Measurements from ENCODE around the gene PLCB3.
A peak's percentile ranks its signal among the peaks of the same experiment; 100 is the strongest.
"Not testable (repeated sequence)": the region's sequence is repeated elsewhere in the genome, so short reads cannot be mapped to it uniquely, and the experiment has no call there.

Gene PLCB3

DNA sequence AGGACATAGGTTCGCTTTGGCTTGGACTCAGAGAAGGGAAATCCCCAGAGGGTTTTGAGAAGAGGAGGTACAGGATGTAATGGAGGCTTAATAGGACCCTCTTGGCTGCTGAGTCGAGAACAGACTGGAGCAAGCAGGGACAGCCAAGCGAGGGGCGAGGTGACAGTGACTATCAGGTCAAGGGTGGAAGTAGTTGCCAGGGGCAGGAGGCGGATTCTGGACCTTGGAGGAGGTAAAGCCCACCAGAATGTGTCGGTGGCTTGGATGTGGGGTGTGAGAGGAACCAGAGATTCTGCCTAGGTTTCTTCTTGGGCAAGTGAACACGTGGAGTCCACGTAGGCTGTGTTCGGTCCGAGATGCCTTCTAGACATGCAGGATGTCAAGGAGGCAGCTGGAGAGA, 61.6 kb downstream of the PLCB3 start:
- DNase-seq, result no peak
- in situ Hi-C loops (cut with MboI; ENCODE audit: low pct_unique_long_range_greater_than_20kb, low sequenced_read_pairs), result no loop called here

DNA sequence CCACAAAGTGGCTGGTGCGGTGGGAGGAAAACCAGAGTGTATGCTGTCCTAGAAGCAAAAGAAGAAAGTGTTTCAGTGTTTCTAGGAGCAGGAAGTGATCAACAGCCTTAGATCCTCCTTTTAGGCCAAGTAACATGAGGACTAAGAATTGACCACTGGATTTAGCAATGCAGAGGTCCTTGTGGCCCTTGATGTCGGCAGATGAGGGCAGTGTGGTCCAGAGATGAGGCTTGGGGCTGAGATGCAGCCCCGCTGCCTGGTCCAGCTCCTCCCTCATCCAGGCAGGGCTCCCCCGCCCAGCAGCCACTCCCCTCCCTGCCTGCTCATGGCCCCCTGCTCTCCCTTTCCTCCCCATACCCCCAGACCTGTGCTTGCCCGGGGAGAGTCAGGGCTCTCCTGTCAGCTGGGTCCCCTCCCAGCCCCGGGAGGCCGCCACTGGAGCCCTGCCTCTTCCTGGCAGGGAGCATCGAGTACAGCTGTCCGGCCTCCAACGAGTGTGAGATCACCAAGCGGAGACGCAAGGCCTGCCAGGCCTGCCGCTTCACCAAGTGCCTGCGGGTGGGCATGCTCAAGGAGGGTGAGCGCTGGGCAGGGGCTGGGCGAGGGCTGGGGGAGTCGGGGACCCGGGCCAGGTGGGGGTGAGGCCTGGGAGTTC, 62.3 kb downstream of the PLCB3 start:
- in situ Hi-C loops (cut with MboI; ENCODE audit: low pct_unique_long_range_greater_than_20kb, low sequenced_read_pairs), result no loop called here
- no peak for DNase-seq

DNA sequence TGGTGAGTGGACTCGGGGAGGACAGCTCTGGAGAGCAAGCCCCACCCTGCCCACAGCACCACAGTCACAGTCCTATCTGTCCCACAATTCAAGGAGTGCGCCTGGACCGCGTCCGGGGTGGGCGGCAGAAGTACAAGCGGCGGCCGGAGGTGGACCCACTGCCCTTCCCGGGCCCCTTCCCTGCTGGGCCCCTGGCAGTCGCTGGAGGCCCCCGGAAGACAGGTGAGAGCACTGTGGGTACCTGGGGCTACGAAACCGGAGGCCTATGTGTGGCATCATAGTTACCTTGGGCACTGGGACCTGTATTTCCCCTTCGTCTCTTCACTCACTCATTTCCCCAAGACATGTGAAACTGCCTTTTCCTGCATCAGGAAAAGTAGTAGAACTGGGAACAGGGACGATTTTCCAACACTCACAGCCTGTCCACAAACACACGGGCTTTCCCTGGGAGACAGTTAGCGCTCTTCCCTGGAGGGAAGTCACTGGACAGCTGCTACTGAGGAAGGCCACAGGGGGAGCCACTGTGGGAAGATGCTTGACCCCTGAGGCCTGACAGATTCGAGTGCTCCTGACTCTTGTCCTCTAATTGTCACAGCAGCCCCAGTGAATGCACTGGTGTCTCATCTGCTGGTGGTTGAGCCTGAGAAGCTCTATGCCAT, 62.9 kb downstream of the PLCB3 start:
- in situ Hi-C loops (cut with MboI; ENCODE audit: low pct_unique_long_range_greater_than_20kb, low sequenced_read_pairs), result no loop called here
- no peak for DNase-seq

DNA sequence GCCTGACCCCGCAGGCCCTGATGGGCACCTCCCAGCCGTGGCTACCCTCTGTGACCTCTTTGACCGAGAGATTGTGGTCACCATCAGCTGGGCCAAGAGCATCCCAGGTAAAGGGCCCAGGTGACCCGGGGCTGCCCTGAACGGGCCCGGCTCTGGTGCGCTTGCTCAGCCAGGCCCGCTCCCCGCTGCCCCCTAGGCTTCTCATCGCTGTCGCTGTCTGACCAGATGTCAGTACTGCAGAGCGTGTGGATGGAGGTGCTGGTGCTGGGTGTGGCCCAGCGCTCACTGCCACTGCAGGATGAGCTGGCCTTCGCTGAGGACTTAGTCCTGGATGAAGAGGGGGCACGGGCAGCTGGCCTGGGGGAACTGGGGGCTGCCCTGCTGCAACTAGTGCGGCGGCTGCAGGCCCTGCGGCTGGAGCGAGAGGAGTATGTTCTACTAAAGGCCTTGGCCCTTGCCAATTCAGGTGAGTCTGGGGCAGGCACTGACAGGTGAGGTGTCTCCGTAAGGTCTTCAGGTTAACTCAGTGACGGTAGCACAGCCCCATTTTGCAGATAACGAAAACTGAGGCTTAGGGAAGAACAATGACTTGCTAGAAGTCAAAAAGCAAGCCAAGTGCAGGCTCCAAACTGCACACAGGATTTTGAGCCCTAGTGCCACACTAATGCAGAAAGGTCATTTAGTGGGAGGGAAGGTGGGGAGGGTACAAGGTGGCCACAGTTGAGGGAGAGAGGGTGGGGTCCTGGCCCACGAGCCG, 63.7 kb downstream of the PLCB3 start:
- in situ Hi-C loops (cut with MboI; ENCODE audit: low pct_unique_long_range_greater_than_20kb, low sequenced_read_pairs), result no loop called here
- no peak for DNase-seq

DNA sequence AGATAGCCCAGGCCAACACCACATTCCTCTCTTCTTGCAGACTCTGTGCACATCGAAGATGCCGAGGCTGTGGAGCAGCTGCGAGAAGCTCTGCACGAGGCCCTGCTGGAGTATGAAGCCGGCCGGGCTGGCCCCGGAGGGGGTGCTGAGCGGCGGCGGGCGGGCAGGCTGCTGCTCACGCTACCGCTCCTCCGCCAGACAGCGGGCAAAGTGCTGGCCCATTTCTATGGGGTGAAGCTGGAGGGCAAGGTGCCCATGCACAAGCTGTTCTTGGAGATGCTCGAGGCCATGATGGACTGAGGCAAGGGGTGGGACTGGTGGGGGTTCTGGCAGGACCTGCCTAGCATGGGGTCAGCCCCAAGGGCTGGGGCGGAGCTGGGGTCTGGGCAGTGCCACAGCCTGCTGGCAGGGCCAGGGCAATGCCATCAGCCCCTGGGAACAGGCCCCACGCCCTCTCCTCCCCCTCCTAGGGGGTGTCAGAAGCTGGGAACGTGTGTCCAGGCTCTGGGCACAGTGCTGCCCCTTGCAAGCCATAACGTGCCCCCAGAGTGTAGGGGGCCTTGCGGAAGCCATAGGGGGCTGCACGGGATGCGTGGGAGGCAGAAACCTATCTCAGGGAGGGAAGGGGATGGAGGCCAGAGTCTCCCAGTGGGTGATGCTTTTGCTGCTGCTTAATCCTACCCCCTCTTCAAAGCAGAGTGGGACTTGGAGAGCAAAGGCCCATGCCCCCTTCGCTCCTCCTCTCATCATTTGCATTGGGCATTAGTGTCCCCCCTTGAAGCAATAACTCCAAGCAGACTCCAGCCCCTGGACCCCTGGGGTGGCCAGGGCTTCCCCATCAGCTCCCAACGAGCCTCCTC, 64.6 kb downstream of the PLCB3 start:
- in situ Hi-C loops (cut with MboI; ENCODE audit: low pct_unique_long_range_greater_than_20kb, low sequenced_read_pairs); DNase-seq: not testable (repeated sequence)

DNA sequence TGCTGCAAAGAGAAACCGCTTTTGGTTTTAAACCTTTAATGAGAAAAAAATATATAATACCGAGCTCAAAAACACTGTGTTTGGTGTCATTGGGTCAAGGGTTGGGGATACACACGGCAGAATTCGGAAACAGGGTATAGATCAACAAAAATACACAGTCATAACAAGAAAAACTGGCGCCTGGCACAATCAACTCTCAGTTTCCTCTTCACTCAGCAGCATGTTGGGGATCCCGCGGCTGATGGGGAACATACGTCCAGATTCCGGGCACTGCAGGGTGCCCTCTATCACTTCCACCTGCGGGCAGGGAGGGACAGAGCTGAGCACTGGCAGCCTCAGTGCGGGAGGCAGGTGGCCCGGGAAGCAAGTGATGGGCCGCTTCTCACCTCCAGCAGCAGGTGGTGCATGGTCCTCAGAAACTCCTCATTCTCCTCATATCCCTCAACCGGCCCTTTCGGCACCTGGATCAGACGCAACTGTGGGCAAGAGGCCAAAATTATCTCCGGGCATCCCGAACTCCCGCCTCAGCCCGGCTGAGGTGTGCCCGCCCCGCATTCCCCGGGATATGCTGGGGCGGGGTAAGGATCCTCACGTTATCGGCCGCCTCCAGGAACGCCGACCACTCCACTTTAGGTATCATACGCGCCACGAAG, 65.5 kb downstream of the PLCB3 start:
- in situ Hi-C loops (cut with MboI; ENCODE audit: low pct_unique_long_range_greater_than_20kb, low sequenced_read_pairs), result no loop called here
- no peak for DNase-seq

DNA sequence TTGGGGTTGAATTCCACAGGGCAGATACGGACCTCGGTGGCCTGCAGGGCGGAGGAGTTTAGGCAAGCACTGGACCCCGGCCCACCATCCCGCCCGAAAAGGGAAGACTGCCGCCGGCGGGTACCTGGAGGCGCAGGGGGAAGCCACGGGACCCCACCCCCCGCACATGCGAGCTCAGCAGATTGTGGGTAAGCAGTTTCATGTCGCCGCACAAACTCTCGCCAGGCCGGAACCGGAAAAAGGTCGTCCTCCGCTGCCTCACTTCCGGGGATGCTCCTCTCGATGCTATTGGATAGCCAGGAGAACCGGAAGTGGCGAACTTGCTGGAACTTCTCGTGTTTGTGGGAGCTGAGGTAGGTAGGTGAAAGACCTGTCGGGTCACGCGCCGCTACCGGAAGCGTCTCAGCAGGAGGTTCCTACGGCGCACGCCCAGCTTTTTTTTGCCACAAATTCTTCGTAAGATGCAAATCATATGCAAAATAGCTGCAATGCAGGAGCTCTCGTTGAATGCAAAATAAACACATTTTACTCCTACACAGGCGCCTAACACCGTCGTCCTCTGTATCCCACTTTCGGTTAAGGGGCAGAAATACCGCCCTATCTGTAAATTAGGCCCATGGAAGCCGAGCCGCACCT, 66.1 kb downstream of the PLCB3 start, which contains the start of gene TRMT112:
TSS of gene TRMT112 (minus strand) at position 235 of the 636 bp plus-strand sequence. CDS start at position 202, 33 bp downstream.
- DNase-seq, result peak; percentile 98
- in situ Hi-C loops (cut with MboI; ENCODE audit: low pct_unique_long_range_greater_than_20kb, low sequenced_read_pairs), result no loop called here

DNA sequence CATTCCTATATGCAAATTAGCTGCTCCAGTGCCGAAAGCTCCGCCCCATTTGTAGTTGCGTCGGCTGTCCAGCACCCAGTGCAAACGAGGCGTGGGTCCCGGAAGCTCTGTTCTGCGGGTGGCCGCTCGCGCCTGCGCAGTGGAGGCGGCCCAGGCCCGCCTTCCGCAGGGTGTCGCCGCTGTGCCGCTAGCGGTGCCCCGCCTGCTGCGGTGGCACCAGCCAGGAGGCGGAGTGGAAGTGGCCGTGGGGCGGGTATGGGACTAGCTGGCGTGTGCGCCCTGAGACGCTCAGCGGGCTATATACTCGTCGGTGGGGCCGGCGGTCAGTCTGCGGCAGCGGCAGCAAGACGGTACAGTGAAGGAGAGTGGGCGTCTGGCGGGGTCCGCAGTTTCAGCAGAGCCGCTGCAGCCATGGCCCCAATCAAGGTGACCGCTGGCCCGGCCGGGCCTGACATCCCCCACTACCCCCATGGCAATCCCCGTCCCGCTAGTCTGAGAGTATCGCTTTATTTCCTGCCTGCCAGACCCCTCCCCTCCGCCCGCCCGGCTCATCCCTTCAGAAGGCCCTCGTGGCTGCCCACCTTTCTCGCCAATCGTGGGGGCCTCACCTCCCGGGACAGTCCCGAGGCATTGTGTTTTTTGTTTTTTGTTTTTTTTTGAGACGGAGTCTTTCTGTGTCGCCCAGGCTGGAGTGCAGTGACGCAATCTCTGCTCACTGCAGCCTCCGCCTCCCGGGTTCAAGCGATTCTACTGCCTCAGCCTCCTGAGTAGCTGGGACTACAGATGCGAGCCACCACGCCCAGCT, 66.8 kb downstream of the PLCB3 start, which contains the start of gene PRDX5:
TSS of gene PRDX5 (plus strand) at position 161 of the 805 bp plus-strand sequence. CDS start at position 256, 95 bp downstream.
- in situ Hi-C loops (cut with MboI; ENCODE audit: low pct_unique_long_range_greater_than_20kb, low sequenced_read_pairs), result no loop called here
- DNase-seq, result peak; percentile 96
